ENCODE results near the gene STAC2.
A peak's percentile ranks its signal among the peaks of the same experiment; 100 is the strongest.

- peak; percentile 21 for TF ChIP-seq CTCF (IDR thresholded peaks at IDR 0.05)
- no peak for TF ChIP-seq EZH2 (IDR thresholded peaks at IDR 0.05; ENCODE audit: borderline replicate concordance, insufficient read depth, low read depth, low read length, poor library complexity, severe bottlenecking)
These were observed 45.2 kb upstream of the STAC2 start for GRCh38 chr17:39270923-39271322.
